Endothelial cell of umbilical vein (primary cell): ENCODE measurements around the gene CLNK. TPM values are rescaled to one million over a fixed set of nuclear protein-coding genes. Genes with fewer than 3 reads are reported as not detected.

ENCODE experiments used
- BruUV-seq: library from RNA; stranded (reverse); fragments of 400-500 nt; replicated peaks from 2 replicates; lab custom pipeline; 2021; lab: Mats Ljungman, UMichigan
- CTCF ChIA-PET: fragments of 300-600, 350-600 bp; sonication (Branson Sonifier 250); formaldehyde crosslinking; loops from one replicate; lab custom pipeline; 2021; ENCODE audit warnings: antibody characterized with exemption, inconsistent platforms; lab: Charles Lee
- POLR2A ChIA-PET: fragments of 300-600, 350-600 bp; sonication (Branson Sonifier 250); formaldehyde crosslinking; loops from one replicate; lab custom pipeline; 2021; ENCODE audit warnings: antibody characterized with exemption, inconsistent platforms; lab: Charles Lee
- DNase-seq: peaks from one replicate; pipeline ENCODE4 v3.0.0-alpha.2; 2011; ENCODE audit warnings: low read depth, low spot score
- FAIRE-seq: peaks from 2 replicates; lab custom pipeline; 2011; peaks lifted over from hg19 to GRCh38; lab: Jason Lieb, UNC
- H2AFZ ChIP-seq: 2 replicates; pipeline ENCODE4 v1.6.0; 2012; ENCODE audit warnings: low read depth, low read length, control low read depth, inconsistent platforms
- H3K27ac ChIP-seq: 2 replicates; pipeline ENCODE4 v1.5.1; 2011; ENCODE audit warnings: low read depth, mild to moderate bottlenecking, control low read depth, low read length, moderate library complexity; ENCODE audit not compliant: insufficient read depth
- H3K27me3 ChIP-seq, 2 experiments: 2 replicates each; pipeline versions ENCODE4 v1.6.0 to v1.6.1; 2011; ENCODE audit warnings: low read length in 2 of 2, mixed read lengths in 1 of 2; ENCODE audit not compliant: control insufficient read depth in 2 of 2, insufficient read depth in 2 of 2
- H3K36me3 ChIP-seq, 2 experiments: 2 replicates in 1 of 2; 3 replicates in 1 of 2; pipeline ENCODE4 v1.5.1; 2011; ENCODE audit warnings: low read length in 2 of 2, mild to moderate bottlenecking in 1 of 2, moderate library complexity in 1 of 2; ENCODE audit not compliant: control insufficient read depth in 2 of 2, insufficient read depth in 2 of 2; ENCODE audit errors: extremely low read depth in 1 of 2
- H3K4me1 ChIP-seq: 3 replicates; pipeline ENCODE4 v1.5.1; 2011; ENCODE audit warnings: mild to moderate bottlenecking, low read length; ENCODE audit not compliant: control insufficient read depth, insufficient read depth; ENCODE audit errors: extremely low read depth
- H3K4me2 ChIP-seq: 2 replicates; pipeline ENCODE4 v1.6.1; 2011; ENCODE audit warnings: low read length, control low read depth, mixed read lengths; ENCODE audit not compliant: insufficient read depth
- H3K4me3 ChIP-seq, 3 experiments: fragments of 200-600 bp in 1 of 3; sonication (generic), shearing (Covaris generic) in 1 of 3; replicated peaks in 1 of 3; 2 replicates each; pipeline ENCODE4 v1.5.1; 2011 to 2016; ENCODE audit warnings: control low read depth in 3 of 3, low read length in 3 of 3, mild to moderate bottlenecking in 2 of 3, inconsistent platforms in 1 of 3, low read depth in 1 of 3, moderate library complexity in 1 of 3; ENCODE audit not compliant: insufficient read depth in 1 of 3
- H3K79me2 ChIP-seq: 2 replicates; pipeline ENCODE4 v1.6.0; 2012; ENCODE audit warnings: low read length, inconsistent platforms; ENCODE audit not compliant: control insufficient read depth, insufficient read depth
- H3K9ac ChIP-seq: replicated peaks from 2 replicates; pipeline ENCODE3; 2011; ENCODE audit warnings: low read length, control low read depth; ENCODE audit not compliant: insufficient read depth; ENCODE audit errors: extremely low read depth
- H3K9me1 ChIP-seq: replicated peaks from 3 replicates; pipeline ENCODE4 v1.6.0; 2011; ENCODE audit warnings: mild to moderate bottlenecking, low read length; ENCODE audit not compliant: control insufficient read depth, insufficient read depth; ENCODE audit errors: extremely low read depth
- H3K9me3 ChIP-seq: replicated peaks from 2 replicates; pipeline ENCODE4 v1.5.1; 2012; ENCODE audit warnings: low read length, inconsistent platforms; ENCODE audit not compliant: control insufficient read depth, insufficient read depth
- H4K20me1 ChIP-seq: replicated peaks from 2 replicates; pipeline ENCODE3; 2011; ENCODE audit warnings: mild to moderate bottlenecking, low read length; ENCODE audit not compliant: control insufficient read depth, insufficient read depth; ENCODE audit errors: extremely low read depth
- EZH2 ChIP-seq: IDR thresholded peaks from 2 replicates; pipeline ENCODE4 v1.6.1; 2012; ENCODE audit warnings: borderline replicate concordance, low read depth, mild to moderate bottlenecking, moderate library complexity, low read length, inconsistent platforms; ENCODE audit not compliant: severe bottlenecking
- FOS ChIP-seq: IDR thresholded peaks from 2 replicates; pipeline ENCODE4 v1.6.1; 2011; ENCODE audit warnings: mild to moderate bottlenecking, low read length, moderate library complexity, borderline replicate concordance; ENCODE audit not compliant: insufficient read depth
- GATA2 ChIP-seq: IDR thresholded peaks from 2 replicates; pipeline ENCODE4 v1.7.0; 2011; ENCODE audit warnings: low read depth, mild to moderate bottlenecking, moderate library complexity, mixed read lengths, low read length; ENCODE audit not compliant: insufficient read length, insufficient read depth
- JUN ChIP-seq: IDR thresholded peaks from 2 replicates; pipeline ENCODE4 v1.6.1; 2011; ENCODE audit warnings: borderline replicate concordance, low read depth; ENCODE audit not compliant: insufficient read length, insufficient read depth
- MYC ChIP-seq: IDR thresholded peaks from one replicate; pipeline ENCODE4 v1.6.1; 2011; ENCODE audit warnings: mild to moderate bottlenecking, low read depth, low read length
- POLR2A ChIP-seq: IDR thresholded peaks from 2 replicates; pipeline ENCODE4 v1.6.1; 2012; ENCODE audit warnings: low read depth, mild to moderate bottlenecking, control low read depth, low read length
- POLR2AphosphoS5 ChIP-seq: IDR thresholded peaks from 2 replicates; pipeline ENCODE4 v1.6.1; 2012; ENCODE audit warnings: low read depth, mild to moderate bottlenecking, control low read depth, low read length, moderate library complexity; ENCODE audit not compliant: insufficient read depth
- dilution Hi-C: fragments of 300-500 bp; cut with MboI; formaldehyde crosslinking; loops from one replicate; pipeline ENCODE4 v1.15.0; 2019; ENCODE audit warnings: low sequenced_read_pairs; ENCODE audit not compliant: extremely low pct_ligation_motif_present
- intact Hi-C: fragments of 100-400 bp; cut with micrococcal nuclease; formaldehyde crosslinking; loops from one replicate; pipeline ENCODE4 v1.10.0; 2022
- polyA plus RNA-seq, 4 experiments: library from polyadenylated mRNA; depleted of rRNA in 3 of 4; stranded (reverse) in 3 of 4; unstranded in 1 of 4; fragments of >200 nt; gene quantifications; 2 replicates each; pipeline versions ENCODE4 v1.2.1 to v1.2.3, GENCODE V29; 2011 to 2012; ENCODE audit warnings: missing spikeins in 1 of 4
- total RNA-seq: library from RNA; stranded (reverse); gene quantifications from 2 replicates; pipeline ENCODE4 v1.2.3, GENCODE V29; 2021
- TF ChIP-seq, protein P1 (sequence below), 2 donors: IDR thresholded peaks; 1 replicate in 1 of 2; 2 replicates in 1 of 2; pipeline ENCODE4 v1.5.1; 2011; ENCODE audit warnings: low read length in 2 of 2, mild to moderate bottlenecking in 2 of 2, moderate library complexity in 2 of 2, control low read depth in 1 of 2, inconsistent platforms in 1 of 2, low read depth in 1 of 2; ENCODE audit not compliant: insufficient read depth in 1 of 2; ENCODE audit errors: extremely low read depth in 1 of 2
- TF ChIP-seq, protein P2 (sequence below): IDR thresholded peaks from 2 replicates; pipeline ENCODE4 v1.6.1; 2011; ENCODE audit not compliant: insufficient read depth, insufficient read length

CLNK gene
- total and polyA plus RNA-seq, 2 donors (not counting 3 experiments of a cell fraction or from before 2014, with no cell fraction given), result not detected

DNA sequence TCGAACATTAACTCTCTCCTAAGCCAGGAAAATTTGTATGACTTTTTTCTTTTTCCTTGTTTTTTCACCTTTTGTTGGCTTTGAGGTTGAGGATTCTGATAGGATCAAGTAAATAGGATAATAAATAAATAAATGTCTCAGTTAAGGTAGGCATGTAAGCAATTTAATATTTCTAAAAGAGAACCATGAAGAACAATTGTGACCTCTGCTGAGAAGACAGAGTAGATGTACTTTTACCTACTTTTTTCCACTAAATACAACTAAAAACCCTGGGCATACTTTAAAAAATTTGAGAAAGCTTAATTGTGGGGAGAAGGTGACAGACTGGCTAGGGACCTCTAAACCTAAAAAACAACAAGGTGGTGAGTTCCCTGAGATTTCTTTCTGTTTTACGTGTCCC, 31.6 kb upstream of the CLNK start:
- no peak for FAIRE-seq
- CTCF ChIA-PET, result interaction anchor here (0.6 to 1.9 kb wide), 7 partner anchors 12 to 135 kb away, joined by 3 to 9 read pairs (median 3); no protein-coding TSS in a partner anchor
- H4K20me1 ChIP-seq, result no peaks in the 10 kb centered on the region
- H3K36me3 ChIP-seq, result no peaks in the 10 kb centered on the region
- TF ChIP-seq, protein P1, sequence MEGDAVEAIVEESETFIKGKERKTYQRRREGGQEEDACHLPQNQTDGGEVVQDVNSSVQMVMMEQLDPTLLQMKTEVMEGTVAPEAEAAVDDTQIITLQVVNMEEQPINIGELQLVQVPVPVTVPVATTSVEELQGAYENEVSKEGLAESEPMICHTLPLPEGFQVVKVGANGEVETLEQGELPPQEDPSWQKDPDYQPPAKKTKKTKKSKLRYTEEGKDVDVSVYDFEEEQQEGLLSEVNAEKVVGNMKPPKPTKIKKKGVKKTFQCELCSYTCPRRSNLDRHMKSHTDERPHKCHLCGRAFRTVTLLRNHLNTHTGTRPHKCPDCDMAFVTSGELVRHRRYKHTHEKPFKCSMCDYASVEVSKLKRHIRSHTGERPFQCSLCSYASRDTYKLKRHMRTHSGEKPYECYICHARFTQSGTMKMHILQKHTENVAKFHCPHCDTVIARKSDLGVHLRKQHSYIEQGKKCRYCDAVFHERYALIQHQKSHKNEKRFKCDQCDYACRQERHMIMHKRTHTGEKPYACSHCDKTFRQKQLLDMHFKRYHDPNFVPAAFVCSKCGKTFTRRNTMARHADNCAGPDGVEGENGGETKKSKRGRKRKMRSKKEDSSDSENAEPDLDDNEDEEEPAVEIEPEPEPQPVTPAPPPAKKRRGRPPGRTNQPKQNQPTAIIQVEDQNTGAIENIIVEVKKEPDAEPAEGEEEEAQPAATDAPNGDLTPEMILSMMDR (IDR thresholded peaks at IDR 0.05; ENCODE audit: extremely low read depth in 1 of 2, insufficient read depth in 1 of 2, low read depth in 1 of 2, low read length in 2 of 2), result no peak
- TF ChIP-seq MYC (no peak), POLR2A (no peak), GATA2 (no peak), JUN (no peak), POLR2AphosphoS5 (no peak), EZH2 (no peak), FOS (no peak)
- TF ChIP-seq, protein P2, sequence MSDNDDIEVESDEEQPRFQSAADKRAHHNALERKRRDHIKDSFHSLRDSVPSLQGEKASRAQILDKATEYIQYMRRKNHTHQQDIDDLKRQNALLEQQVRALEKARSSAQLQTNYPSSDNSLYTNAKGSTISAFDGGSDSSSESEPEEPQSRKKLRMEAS, result no peak
- H3K4me3 ChIP-seq, result no peak overlapping the region
- no peaks in the 10 kb centered on the region for H3K9me1 ChIP-seq
- no peak for DNase-seq
- no peaks in the 10 kb centered on the region for H3K4me1 ChIP-seq
- POLR2A ChIA-PET, result no interaction called here
- H3K9ac ChIP-seq, result no peak overlapping the region
- H3K27ac ChIP-seq, result no peak overlapping the region
- BruUV-seq, result no TSS peak
- H3K79me2 ChIP-seq, result no peaks in the 10 kb centered on the region
- H3K4me2 ChIP-seq, result no peak overlapping the region
- intact Hi-C loops, result no loop called here
- H2AFZ ChIP-seq, result no peak overlapping the region
- dilution Hi-C loops, result no loop called here
- H3K27me3 ChIP-seq, result no peaks in the 10 kb centered on the region
- H3K9me3 ChIP-seq, result no peaks in the 10 kb centered on the region
